ENCODE measurements around the gene KRTAP10-4.
"Not testable (repeated sequence)": the region's sequence is repeated elsewhere in the genome, so short reads cannot be mapped to it uniquely, and the experiment has no call there.

The KRTAP10-4 gene

DNA sequence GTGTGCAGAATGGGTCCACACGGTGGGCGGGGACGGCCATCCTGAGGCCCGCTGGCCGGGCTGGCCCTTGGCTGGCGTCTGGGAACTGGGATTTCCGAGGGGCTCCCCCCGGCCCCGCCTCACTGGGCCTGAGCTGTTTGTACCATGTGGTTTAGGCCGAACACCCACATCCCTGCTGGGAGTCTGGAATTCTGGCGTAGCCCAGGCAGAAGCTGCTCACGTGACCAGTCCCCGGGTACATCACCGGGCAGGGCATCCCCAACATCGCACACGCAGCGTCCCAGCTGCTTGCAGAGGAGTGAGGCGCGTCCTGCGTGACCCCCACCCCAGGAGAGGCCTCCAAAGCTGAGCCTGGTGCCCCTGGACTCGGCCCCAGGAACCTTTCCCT, 28.9 kb downstream of the KRTAP10-4 start:
- Histone ChIP-seq H3K4me3 (replicated peaks; ENCODE audit: low read depth, low read length) (no peak overlapping the region), H3K36me3 (ENCODE audit: control insufficient read depth, insufficient read depth, low read length) (no peaks in the 10 kb centered on the region), H3K27me3 (replicated peaks; ENCODE audit: control insufficient read depth, insufficient read depth, low read length) (no peaks in the 10 kb centered on the region)
- TF ChIP-seq CTCF (IDR thresholded peaks at IDR 0.05; ENCODE audit: insufficient read depth, low read length, poor library complexity, severe bottlenecking), result no peak
- no peak for DNase-seq (ENCODE audit: extremely low read depth, insufficient read length)

DNA sequence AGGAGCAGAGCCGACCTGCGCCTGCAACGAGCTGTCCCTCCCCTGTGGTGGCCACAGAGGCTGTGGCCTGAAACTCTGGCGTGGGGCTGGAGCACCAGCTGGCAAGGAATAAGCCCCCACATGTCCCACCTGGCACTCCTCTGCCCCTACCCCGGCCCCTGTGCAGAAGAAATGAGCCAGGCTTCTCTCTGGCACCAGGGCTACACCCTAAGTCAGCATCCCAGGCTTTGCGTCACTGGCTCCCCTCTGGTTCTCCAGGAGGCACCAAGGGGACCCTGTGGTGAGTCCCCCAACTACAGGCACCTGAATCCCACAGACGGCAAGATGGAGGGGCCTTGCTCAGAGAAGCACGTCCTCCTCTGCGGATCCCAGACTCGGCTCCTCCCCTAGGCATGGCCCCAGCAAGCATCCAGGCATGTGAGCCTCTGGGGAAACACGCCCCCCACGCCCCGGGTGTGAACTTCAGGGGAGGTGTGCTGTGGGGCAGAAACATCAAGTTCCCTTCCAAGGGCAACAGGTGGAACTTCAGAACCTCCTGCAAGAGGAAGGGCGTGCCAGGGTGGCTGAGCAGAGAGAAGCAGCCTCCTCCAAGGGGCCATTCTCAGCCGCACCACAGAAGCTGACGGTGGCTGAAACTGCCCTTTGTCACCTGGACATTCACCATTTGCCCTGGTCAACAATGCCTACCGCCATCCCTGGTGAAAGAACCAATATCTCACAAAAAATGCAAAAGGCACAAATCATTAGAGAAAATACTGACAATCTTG, 29.8 kb downstream of the KRTAP10-4 start:
- no peaks in the 10 kb centered on the region for H3K36me3 ChIP-seq (ENCODE audit: control insufficient read depth, insufficient read depth, low read length)
- no peak for TF ChIP-seq CTCF (IDR thresholded peaks at IDR 0.05; ENCODE audit: insufficient read depth, low read length, poor library complexity, severe bottlenecking)
- H3K4me3 ChIP-seq (replicated peaks; ENCODE audit: low read depth, low read length), result no peak overlapping the region
- no peaks in the 10 kb centered on the region for H3K27me3 ChIP-seq (replicated peaks; ENCODE audit: control insufficient read depth, insufficient read depth, low read length)
- DNase-seq (ENCODE audit: extremely low read depth, insufficient read length), result no peak

DNA sequence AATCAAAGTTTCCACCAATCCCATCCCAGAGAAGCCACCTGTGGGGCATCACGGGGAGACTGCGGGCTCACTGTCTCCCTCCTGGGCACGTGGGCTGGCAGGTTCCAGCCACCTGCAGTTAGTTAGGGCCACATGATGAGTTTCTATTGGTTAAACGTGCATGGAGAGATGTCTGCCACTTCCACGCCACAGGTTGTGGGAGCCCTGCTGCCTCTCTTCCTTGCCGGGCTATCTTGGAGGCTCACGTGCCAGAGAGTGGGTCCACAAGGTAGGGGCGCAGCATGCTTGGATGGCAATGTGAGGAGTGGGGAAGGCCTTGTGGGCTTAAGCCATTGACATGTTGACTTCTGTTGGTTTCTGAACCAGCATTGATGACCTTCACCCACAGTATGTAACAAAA, 30.4 kb downstream of the KRTAP10-4 start:
- TF ChIP-seq CTCF (IDR thresholded peaks at IDR 0.05; ENCODE audit: insufficient read depth, low read length, poor library complexity, severe bottlenecking), result no peak
- Histone ChIP-seq H3K27me3 (replicated peaks; ENCODE audit: control insufficient read depth, insufficient read depth, low read length) (no peaks in the 10 kb centered on the region), H3K4me3 (replicated peaks; ENCODE audit: low read depth, low read length) (no peak overlapping the region), H3K36me3 (ENCODE audit: control insufficient read depth, insufficient read depth, low read length) (no peaks in the 10 kb centered on the region)
- no peak for DNase-seq (ENCODE audit: extremely low read depth, insufficient read length)

DNA sequence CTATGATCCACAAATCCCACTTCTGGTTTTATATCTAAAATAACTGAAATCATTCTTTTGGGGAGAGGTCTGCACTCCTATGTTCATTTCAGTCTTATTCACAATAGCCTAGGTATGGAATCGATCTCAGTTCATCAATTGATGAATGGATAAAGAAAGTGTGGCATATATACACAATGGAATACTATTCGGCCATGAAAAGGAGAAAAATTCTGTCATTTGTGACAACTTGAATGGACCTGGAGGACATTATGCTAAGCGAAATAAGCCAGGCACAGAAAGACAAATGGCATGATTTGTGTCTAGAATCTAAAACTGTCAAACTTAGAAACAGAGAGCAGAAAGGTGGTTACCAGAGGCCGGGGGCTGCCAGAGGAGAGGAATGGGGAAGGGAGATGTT, 33.0 kb downstream of the KRTAP10-4 start:
- no peak overlapping the region for H3K4me3 ChIP-seq (replicated peaks; ENCODE audit: low read depth, low read length)
- DNase-seq (ENCODE audit: extremely low read depth, insufficient read length), result no peak
- no peak for TF ChIP-seq CTCF (IDR thresholded peaks at IDR 0.05; ENCODE audit: insufficient read depth, low read length, poor library complexity, severe bottlenecking)
- H3K27me3 ChIP-seq (replicated peaks; ENCODE audit: control insufficient read depth, insufficient read depth, low read length), result no peaks in the 10 kb centered on the region
- no peaks in the 10 kb centered on the region for H3K36me3 ChIP-seq (ENCODE audit: control insufficient read depth, insufficient read depth, low read length)

- no peaks in the 10 kb centered on the region for H3K36me3 ChIP-seq (ENCODE audit: control insufficient read depth, insufficient read depth, low read length)
- no peak for TF ChIP-seq CTCF (IDR thresholded peaks at IDR 0.05; ENCODE audit: insufficient read depth, low read length, poor library complexity, severe bottlenecking)
- no peaks in the 10 kb centered on the region for H3K27me3 ChIP-seq (replicated peaks; ENCODE audit: control insufficient read depth, insufficient read depth, low read length)
- no peak overlapping the region for H3K4me3 ChIP-seq (replicated peaks; ENCODE audit: low read depth, low read length)
- DNase-seq (ENCODE audit: extremely low read depth, insufficient read length), result no peak
Observed at GRCh38 chr21:44609193-44609592, 35.7 kb downstream of the KRTAP10-4 start.

DNA sequence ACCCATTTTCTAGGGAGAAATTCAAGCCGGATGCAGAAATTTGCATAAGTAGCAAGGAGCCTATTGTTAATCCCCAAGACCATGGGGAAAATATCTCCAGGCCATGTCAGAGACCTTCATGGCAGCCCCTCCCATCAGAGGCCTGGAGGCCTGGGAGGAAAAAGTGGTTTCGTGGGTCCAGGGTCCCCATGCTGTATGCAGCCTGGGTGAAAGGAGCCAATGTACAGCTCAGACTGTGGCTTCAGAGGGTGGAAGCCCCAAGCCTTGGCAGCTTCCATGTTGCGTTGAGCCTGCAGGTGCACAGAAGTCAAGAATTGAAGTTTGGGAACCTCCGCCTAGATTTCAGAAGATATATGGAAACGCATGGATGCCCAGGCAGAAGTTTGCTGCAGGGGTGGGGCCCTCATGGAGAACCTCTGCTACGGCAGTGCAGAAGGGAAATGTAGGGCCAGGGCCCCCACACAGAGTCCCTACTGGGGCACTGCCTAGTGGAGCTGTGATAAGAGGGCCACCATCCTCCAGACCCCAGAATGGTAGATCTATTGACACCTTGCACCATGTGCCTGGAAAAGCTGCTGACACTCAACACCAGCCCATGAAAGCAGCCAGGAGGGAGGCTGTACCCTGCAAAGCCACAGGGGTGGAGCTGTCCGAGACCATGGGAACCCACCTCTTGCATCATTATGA, 36.8 kb downstream of the KRTAP10-4 start:
- DNase-seq (ENCODE audit: extremely low read depth, insufficient read length); H3K27me3 ChIP-seq (replicated peaks; ENCODE audit: control insufficient read depth, insufficient read depth, low read length); H3K36me3 ChIP-seq (ENCODE audit: control insufficient read depth, insufficient read depth, low read length); H3K4me3 ChIP-seq (replicated peaks; ENCODE audit: low read depth, low read length): not testable (repeated sequence)
